ENCODE measurements around the gene OR2Y1.

DNA sequence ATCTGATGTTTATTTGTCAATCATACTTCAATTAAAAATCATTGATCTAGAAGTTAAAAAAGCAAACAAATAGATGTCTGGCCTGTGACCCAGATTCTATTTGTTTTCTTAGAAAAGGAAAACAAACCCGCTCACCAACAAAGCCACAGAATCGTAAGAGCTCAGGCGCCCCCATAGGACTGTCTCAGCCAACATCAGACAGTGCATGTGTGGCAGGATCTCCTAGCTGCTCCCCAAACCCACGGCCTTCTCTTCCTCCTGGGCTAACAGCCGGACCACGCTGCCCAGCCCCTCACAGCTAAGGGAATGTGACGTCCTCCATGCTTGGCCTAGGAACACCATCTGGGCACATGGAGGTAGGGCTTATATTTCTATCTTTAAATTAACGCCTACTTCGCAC lies 19.4 kb downstream of the OR2Y1 start:
- TF ChIP-seq, protein P1, sequence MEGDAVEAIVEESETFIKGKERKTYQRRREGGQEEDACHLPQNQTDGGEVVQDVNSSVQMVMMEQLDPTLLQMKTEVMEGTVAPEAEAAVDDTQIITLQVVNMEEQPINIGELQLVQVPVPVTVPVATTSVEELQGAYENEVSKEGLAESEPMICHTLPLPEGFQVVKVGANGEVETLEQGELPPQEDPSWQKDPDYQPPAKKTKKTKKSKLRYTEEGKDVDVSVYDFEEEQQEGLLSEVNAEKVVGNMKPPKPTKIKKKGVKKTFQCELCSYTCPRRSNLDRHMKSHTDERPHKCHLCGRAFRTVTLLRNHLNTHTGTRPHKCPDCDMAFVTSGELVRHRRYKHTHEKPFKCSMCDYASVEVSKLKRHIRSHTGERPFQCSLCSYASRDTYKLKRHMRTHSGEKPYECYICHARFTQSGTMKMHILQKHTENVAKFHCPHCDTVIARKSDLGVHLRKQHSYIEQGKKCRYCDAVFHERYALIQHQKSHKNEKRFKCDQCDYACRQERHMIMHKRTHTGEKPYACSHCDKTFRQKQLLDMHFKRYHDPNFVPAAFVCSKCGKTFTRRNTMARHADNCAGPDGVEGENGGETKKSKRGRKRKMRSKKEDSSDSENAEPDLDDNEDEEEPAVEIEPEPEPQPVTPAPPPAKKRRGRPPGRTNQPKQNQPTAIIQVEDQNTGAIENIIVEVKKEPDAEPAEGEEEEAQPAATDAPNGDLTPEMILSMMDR (IDR thresholded peaks at IDR 0.05; ENCODE audit: low read length), result no peak
- TF ChIP-seq EZH2 (IDR thresholded peaks at IDR 0.05; ENCODE audit: borderline replicate concordance, low read length), result no peak

Measured in OCI-LY1 (cell line).